ENCODE data around the gene KCNJ10.

DNA sequence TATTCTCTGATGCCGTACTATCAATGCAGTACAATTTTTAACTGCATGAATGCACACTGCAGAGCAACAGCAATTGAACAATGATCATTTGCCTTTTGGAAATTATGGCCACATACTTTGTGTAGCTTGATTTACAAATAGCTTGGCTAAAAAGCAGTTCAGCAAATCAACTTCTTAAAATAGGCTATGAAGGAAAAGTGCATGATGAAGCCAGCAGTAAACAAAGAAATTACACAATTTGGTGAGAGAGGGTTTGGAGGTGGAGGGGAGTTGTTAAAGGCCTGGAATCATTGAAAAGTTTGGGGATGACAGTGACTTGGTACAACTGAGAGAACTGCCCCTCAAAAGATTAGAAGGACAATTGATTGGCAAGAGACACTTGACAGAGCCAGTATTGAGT lies 44.6 kb downstream of the KCNJ10 start:
- TF ChIP-seq, protein P1, sequence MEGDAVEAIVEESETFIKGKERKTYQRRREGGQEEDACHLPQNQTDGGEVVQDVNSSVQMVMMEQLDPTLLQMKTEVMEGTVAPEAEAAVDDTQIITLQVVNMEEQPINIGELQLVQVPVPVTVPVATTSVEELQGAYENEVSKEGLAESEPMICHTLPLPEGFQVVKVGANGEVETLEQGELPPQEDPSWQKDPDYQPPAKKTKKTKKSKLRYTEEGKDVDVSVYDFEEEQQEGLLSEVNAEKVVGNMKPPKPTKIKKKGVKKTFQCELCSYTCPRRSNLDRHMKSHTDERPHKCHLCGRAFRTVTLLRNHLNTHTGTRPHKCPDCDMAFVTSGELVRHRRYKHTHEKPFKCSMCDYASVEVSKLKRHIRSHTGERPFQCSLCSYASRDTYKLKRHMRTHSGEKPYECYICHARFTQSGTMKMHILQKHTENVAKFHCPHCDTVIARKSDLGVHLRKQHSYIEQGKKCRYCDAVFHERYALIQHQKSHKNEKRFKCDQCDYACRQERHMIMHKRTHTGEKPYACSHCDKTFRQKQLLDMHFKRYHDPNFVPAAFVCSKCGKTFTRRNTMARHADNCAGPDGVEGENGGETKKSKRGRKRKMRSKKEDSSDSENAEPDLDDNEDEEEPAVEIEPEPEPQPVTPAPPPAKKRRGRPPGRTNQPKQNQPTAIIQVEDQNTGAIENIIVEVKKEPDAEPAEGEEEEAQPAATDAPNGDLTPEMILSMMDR (IDR thresholded peaks at IDR 0.05), result no peak
- TF ChIP-seq POLR2A (IDR thresholded peaks at IDR 0.05), result no peak
